ENCODE results near the gene LPXN. TPM values are rescaled to one million over a fixed set of nuclear protein-coding genes. Genes with fewer than 3 reads are reported as not detected.
A peak's percentile ranks its signal among the peaks of the same experiment; 100 is the strongest.

The LPXN gene
- total RNA-seq, 1 donor from 2014 or later: 3.8 TPM

DNA sequence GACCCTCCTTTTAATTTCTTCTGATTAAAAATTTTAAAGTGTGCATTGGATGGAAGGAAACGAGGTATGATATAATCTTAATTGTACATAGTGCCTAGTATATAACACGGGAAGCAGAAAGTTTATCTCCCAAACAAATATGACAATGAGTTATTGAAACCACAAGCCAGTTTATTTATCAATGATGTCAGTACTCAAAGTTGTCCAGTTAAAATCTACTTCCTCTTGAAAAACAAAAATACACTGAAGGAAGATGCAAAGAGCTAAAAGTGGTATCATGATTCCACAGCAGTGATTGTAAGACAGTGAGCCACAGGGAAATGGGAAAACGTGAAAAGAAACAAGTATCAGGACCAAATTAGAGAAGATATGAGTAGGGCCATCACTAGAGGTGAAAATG is 48.9 kb downstream of the LPXN start:
- Mint-ChIP-seq H3K9me3 (ENCODE audit: unreplicated experiment) (peaks cover 3% of the 10 kb centered on the region), H3K36me3 (ENCODE audit: unreplicated experiment) (peaks cover 7% of the 10 kb centered on the region), H3K27ac (ENCODE audit: unreplicated experiment) (no peak overlapping the region), H3K4me3 (ENCODE audit: unreplicated experiment) (no peak overlapping the region), H3K4me1 (ENCODE audit: low read depth, unreplicated experiment) (peaks cover 2% of the 10 kb centered on the region), H3K27me3 (ENCODE audit: unreplicated experiment) (no peaks in the 10 kb centered on the region)
- TF ChIP-seq, protein P1, sequence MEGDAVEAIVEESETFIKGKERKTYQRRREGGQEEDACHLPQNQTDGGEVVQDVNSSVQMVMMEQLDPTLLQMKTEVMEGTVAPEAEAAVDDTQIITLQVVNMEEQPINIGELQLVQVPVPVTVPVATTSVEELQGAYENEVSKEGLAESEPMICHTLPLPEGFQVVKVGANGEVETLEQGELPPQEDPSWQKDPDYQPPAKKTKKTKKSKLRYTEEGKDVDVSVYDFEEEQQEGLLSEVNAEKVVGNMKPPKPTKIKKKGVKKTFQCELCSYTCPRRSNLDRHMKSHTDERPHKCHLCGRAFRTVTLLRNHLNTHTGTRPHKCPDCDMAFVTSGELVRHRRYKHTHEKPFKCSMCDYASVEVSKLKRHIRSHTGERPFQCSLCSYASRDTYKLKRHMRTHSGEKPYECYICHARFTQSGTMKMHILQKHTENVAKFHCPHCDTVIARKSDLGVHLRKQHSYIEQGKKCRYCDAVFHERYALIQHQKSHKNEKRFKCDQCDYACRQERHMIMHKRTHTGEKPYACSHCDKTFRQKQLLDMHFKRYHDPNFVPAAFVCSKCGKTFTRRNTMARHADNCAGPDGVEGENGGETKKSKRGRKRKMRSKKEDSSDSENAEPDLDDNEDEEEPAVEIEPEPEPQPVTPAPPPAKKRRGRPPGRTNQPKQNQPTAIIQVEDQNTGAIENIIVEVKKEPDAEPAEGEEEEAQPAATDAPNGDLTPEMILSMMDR (IDR thresholded peaks at IDR 0.05; ENCODE audit: partially characterized antibody, unreplicated experiment): no peak
- DNase-seq: no peak

DNA sequence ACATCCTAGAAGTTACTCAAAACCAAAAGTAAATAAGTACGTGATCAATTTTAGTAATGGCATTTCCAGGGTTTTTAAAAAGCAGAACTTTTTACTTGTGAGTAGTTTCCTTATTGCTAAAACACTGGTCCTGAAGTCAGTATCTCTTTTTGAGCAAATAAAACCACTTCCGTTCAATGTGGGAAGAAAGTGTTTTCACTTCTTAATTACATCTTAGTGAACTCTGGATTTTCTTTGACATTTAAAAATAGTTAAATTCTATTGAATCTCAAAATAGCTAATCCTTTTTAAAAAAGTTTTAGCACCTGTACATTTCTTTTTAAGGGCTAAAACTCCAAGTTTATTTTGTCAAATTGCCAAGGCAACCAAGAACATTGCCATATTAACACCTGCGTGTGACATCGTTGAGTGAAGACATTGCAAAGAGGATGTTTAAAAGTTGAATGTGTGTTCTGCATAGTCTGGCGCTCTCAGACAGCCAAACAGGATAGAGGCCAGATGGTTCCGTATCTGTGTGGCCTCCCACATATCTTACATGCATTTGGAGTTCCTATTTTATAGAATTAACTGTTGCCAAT is 50.5 kb downstream of the LPXN start:
- Mint-ChIP-seq H3K9me3 (ENCODE audit: unreplicated experiment) (no peaks in the 10 kb centered on the region), H3K27ac (ENCODE audit: unreplicated experiment) (no peak overlapping the region), H3K36me3 (ENCODE audit: unreplicated experiment) (no peaks in the 10 kb centered on the region), H3K27me3 (ENCODE audit: unreplicated experiment) (no peaks in the 10 kb centered on the region), H3K4me1 (ENCODE audit: low read depth, unreplicated experiment) (peaks cover 2% of the 10 kb centered on the region), H3K4me3 (ENCODE audit: unreplicated experiment) (no peak overlapping the region)
- TF ChIP-seq, protein P1 (IDR thresholded peaks at IDR 0.05; ENCODE audit: partially characterized antibody, unreplicated experiment): no peak
- DNase-seq: no peak

- DNase-seq: peak; percentile 64
- H3K4me1 Mint-ChIP-seq (ENCODE audit: low read depth, unreplicated experiment): peaks cover 2% of the 10 kb centered on the region
- no peaks in the 10 kb centered on the region for H3K27me3 Mint-ChIP-seq (ENCODE audit: unreplicated experiment)
- H3K27ac Mint-ChIP-seq (ENCODE audit: unreplicated experiment): no peak overlapping the region
- TF ChIP-seq, protein P1 (IDR thresholded peaks at IDR 0.05; ENCODE audit: partially characterized antibody, unreplicated experiment): peak; percentile 87
- H3K36me3 Mint-ChIP-seq (ENCODE audit: unreplicated experiment): no peaks in the 10 kb centered on the region
- no peaks in the 10 kb centered on the region for H3K9me3 Mint-ChIP-seq (ENCODE audit: unreplicated experiment)
- no peak overlapping the region for H3K4me3 Mint-ChIP-seq (ENCODE audit: unreplicated experiment)
Observed at GRCh38 chr11:58524232-58525036, 51.2 kb downstream of the LPXN start.

DNA sequence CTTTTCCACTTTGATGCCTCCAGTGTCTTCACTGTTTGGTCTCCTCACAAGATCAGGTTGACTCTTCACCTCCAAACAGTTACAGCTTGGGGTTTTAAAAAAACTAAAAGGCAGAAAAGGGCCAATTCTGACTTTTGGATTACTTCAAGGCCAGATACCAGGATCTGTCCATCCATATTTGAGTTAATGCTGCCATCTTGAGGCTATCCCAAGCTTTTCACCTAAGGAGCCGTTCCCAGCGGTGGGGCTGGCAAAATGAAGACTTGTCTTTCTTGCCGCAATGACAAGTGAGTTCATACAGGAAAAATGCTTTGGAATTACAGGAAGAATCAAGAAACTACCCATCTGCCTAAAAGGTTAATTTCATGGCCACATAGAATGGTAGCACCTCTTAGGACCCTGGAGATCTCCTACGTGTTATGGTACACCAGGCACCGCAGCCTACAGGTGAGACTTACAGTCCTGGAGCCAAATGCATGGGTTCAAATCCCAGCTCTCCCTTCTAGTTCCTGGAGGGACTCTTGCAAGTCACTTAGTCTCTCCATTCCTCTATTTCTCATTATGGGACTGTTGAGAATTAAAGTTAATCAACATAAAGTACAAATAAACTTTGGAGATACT is 61.8 kb downstream of the LPXN start:
- H3K4me3 Mint-ChIP-seq (ENCODE audit: unreplicated experiment): no peak overlapping the region
- DNase-seq: peak; percentile 51
- no peak overlapping the region for H3K27ac Mint-ChIP-seq (ENCODE audit: unreplicated experiment)
- no peaks in the 10 kb centered on the region for H3K9me3 Mint-ChIP-seq (ENCODE audit: unreplicated experiment)
- peaks cover 4% of the 10 kb centered on the region for H3K27me3 Mint-ChIP-seq (ENCODE audit: unreplicated experiment)
- TF ChIP-seq, protein P1 (IDR thresholded peaks at IDR 0.05; ENCODE audit: partially characterized antibody, unreplicated experiment): peak; percentile 43
- H3K36me3 Mint-ChIP-seq (ENCODE audit: unreplicated experiment): no peaks in the 10 kb centered on the region
- no peaks in the 10 kb centered on the region for H3K4me1 Mint-ChIP-seq (ENCODE audit: low read depth, unreplicated experiment)

- DNase-seq: no peak
- no peak overlapping the region for H3K27ac Mint-ChIP-seq (ENCODE audit: unreplicated experiment)
- no peaks in the 10 kb centered on the region for H3K36me3 Mint-ChIP-seq (ENCODE audit: unreplicated experiment)
- H3K4me3 Mint-ChIP-seq (ENCODE audit: unreplicated experiment): no peak overlapping the region
- no peaks in the 10 kb centered on the region for H3K4me1 Mint-ChIP-seq (ENCODE audit: low read depth, unreplicated experiment)
- TF ChIP-seq, protein P1 (IDR thresholded peaks at IDR 0.05; ENCODE audit: partially characterized antibody, unreplicated experiment): no peak
- no peaks in the 10 kb centered on the region for H3K9me3 Mint-ChIP-seq (ENCODE audit: unreplicated experiment)
- H3K27me3 Mint-ChIP-seq (ENCODE audit: unreplicated experiment): peaks cover 4% of the 10 kb centered on the region
Observed at GRCh38 chr11:58511636-58512035, 64.0 kb downstream of the LPXN start.

Measured in glutamatergic neuron (in vitro differentiated cells).